Epidermal melanocyte (primary cell): ENCODE measurements around the gene GRIK2.

Source experiments
- DNase-seq: peaks from one replicate; pipeline ENCODE4 v3.0.0; 2011; ENCODE audit warnings: low spot score; ENCODE audit not compliant: insufficient read length

Gene GRIK2

GRCh38 chr6:101878554-101879276 is 485.2 kb downstream of the GRIK2 start:
- no peak for DNase-seq

GRCh38 chr6:101879782-101880181 is 486.3 kb downstream of the GRIK2 start:
- no peak for DNase-seq

GRCh38 chr6:101883505-101883904 is 490.0 kb downstream of the GRIK2 start:
- DNase-seq = no peak

DNA sequence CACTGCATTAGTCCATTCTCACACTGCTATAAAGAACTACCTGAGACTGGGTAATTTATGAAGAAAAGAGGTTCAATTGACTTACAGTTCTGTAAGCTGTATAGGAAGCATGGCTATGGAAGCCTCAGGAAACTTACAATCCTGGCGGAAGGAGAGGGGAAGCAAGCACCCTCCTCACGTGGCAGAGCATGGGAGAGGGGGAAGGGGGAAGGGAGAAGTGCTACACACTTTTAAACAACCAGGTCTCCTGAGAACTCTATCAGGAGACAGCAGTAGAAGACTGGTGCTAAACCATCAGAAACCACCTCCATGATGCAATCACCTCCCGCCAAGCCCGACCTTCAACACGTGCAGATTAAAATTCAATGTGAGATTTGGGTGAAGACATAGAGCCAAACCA is 494.0 kb downstream of the GRIK2 start:
- DNase-seq = no peak

GRCh38 chr6:101907356-101908217 is 514.1 kb downstream of the GRIK2 start:
- DNase-seq = no peak

DNA sequence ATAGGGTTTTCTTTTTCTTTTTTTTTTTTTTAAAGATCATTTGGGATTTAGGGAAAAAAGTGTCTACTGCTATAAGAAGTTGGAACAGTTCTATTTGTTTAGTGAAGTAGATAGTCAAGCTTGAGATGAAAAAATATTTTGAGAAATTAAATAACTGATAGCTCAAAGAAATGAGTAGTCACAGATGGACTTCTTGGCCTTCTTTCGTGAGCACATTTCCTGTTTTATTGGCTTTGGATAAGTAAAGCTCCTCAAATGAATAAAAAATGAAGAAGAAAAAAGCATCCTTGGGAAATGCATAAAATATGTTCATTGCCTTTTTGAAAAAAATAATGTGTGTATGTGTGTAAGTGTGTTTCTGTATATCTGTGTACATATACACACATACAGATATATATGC is 515.9 kb downstream of the GRIK2 start:
- no peak for DNase-seq

- DNase-seq = no peak
Observed at GRCh38 chr6:101912311-101912710, 518.8 kb downstream of the GRIK2 start.

- DNase-seq = no peak
Observed at GRCh38 chr6:101918471-101918870, 525.0 kb downstream of the GRIK2 start.

DNA sequence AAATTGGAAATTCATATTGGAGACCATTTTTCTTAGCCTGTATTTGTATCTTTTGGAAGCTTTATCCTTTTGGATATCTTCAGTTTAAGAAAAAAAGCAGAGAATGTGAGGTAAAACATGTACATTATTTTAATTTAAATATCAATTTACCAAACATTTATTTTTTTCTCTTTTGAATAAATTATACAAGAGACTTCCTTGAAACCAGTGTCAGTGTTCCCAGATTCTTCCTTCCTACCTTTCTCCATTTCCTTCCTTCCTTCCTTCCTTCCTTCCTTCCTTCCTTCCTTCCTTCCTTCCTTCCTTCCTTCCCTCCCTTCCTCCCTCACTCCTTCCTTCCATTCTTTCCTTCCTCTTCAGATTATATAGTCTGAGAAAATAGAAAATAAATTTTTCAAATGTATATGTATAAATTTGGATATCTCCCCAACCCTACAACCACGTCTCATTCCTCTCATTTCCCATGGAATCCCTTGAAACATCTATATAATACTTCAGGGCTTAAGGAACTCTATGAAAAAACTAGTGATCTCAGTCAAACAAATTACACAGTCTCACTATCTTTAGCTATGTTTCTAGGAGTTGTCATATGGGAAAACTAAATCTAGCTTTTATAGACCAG is 528.4 kb downstream of the GRIK2 start:
- DNase-seq = no peak

GRCh38 chr6:101926149-101926925 is 532.8 kb downstream of the GRIK2 start:
- DNase-seq = no peak

DNA sequence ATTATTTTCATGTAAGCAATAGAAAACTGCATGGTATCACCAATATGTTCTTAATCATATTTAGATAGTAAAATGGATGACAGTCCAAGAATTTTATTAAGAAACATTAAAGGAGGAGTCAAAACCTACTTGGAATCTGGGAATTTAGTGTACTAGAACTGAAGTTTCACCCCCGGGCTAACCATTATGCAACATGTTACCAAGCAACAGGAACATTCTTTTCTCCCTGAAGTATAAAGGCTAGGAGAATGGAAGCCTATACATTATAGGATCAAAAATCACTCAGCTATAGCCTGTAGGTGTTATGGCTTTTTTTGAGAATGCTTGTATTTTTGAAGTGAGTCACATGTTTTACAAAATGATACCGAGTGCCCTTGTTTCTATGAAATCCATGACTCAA is 538.3 kb downstream of the GRIK2 start:
- no peak for DNase-seq

- no peak for DNase-seq
Observed at GRCh38 chr6:101932704-101933103, 539.2 kb downstream of the GRIK2 start.

GRCh38 chr6:101935732-101936131 is 542.2 kb downstream of the GRIK2 start:
- no peak for DNase-seq

DNA sequence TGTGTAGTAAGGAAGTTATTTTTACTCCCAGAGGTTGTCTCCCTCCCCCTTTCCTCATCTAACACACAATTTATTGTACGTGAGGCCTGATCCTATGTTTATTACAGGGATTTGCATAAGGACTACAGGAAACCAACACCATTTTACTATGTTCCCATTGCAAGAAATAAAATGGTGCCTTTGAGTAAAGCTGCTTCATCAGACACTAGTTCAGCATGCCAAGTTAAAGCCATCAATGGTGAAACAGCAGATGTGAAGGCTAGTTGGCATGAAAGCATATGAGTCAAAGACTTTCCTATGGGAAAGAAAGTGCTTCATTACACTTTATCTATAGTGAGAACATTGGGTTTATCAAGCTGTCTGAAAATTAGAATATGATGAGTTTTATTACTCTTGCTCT is 543.0 kb downstream of the GRIK2 start:
- no peak for DNase-seq

DNA sequence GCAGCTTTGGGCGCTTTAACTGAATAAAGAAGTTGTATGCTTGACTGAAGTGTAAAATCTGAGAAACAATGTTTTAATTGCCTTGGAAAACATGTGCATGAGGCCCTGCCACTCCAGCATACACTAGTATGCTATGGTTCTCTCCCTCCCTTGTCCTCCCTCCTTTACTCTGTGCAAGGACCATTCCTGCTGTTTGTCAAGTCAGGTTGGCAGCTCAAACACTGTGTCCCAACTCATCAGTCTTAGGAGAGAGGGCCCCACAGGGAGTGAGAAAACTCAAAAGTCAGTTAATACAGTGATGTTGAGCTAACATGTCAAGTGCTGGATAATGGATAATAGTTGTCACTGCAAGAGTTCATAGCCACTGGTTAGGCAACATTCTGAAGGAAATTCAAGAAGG is 543.6 kb downstream of the GRIK2 start:
- no peak for DNase-seq

DNA sequence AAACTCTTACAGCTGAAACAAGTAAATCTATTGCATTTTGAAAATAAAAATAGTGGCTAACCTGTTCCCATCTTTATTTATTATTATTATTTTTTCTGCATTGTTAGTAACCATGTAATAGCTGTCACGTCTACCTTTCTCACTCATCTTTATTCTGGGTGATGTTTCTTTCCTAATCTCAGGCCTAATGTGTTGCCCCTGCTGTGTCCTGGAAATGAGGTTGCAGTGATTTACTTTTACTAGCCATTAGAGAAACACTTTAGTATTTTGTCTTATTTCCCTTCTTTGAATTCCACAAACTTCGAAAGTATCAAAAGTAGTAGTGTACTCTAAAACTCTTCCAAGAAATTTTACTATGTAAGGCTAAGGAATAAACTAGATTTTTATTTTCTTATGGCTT is 546.9 kb downstream of the GRIK2 start:
- DNase-seq = no peak

DNA sequence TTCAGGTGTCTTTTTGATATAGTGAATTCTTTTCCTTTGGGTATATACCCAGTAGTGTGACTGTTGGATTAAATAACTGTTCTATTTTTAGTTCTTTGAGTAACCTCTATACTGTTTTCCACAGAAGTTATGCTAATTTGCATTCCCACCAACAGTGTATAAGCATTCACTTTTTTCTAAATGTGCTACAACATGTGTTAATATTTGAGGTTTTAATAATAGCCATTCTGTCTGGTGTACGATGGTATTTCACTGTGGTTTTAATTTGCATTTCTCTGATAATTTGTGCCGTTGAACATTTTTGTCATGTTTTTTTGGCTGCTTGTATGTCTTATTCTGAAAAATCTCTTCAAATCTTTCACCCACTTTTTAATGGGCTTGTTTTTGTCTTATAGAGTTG is 563.5 kb downstream of the GRIK2 start:
- DNase-seq = no peak

GRCh38 chr6:101961357-101961756 is 567.8 kb downstream of the GRIK2 start:
- no peak for DNase-seq

- no peak for DNase-seq
Observed at GRCh38 chr6:101980924-101981323, 587.4 kb downstream of the GRIK2 start.

DNA sequence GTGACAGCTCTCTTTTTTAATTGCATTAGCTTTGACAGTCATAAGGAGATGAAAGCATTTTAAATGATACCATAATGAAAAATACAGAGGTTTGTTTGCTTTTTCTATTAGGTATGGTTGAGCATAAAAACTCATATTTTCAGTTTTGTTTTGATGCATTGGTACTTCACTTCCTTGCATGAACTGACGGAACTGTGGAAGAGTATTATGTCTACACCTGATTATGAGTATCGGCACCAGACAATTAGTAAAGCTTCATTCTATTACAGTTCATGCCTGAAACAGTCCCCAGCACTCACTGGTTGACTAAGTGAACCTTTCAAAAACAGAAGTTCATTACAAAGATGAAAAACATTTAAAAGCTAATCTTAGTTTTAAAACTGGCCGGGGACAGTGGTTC is 593.0 kb downstream of the GRIK2 start:
- DNase-seq = no peak

GRCh38 chr6:101992286-101992685 is 598.8 kb downstream of the GRIK2 start:
- no peak for DNase-seq

- DNase-seq = no peak
Observed at GRCh38 chr6:101994521-101994920, 601.0 kb downstream of the GRIK2 start.
